ENCODE results near the gene SLIT3. TPM values are rescaled to one million over a fixed set of nuclear protein-coding genes. Genes with fewer than 3 reads are reported as not detected.

SLIT3 gene
- total and polyA plus RNA-seq, 10 of the 15 experiments (the other 5 are each of a cell fraction or from before 2014, with no cell fraction given) = 0.05 TPM; not detected in 9

DNA sequence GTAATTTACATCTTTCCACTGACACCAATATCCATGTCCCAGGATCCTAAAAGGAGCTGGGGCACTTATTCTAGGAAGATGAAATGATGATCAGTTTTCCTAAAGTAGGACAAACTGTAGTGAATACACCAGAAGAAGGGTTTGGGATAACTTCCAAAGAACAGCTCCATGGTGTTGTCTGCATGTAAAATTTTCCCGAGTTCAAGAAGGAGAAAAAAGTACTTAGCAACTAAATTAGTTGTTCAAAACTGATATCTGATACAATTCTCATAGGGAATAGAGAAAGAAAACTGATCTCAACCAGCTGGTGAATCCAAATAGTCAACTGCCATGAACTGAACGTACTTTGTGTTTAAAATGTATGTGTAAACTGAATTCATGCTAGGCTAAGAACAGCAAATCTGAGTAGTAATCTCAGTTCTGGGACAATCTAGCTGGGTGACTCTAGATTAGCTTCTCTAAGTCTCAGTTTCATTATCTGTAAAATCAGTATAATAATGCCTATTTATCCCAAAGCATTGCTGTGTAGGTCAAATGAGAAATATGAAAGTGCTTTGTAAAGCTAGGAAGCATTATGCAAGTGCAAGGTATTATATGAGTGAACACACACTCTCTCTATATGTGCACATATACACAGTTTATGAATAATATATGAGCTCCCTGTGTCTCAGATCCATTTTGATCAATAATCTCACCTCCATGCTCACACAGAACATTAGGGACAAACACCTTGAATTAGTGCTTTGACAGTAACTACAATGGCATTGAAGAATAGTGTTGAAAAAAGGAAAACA is 357.7 kb downstream of the SLIT3 start:
- Histone ChIP-seq H3K4me3 (no peak overlapping the region), H4K20me1 (ENCODE audit: control insufficient read depth, insufficient read depth) (no peaks in the 10 kb centered on the region), H3K4me2 (ENCODE audit: control insufficient read depth, insufficient read depth) (no peak overlapping the region), H3K4me1 (ENCODE audit: control insufficient read depth, insufficient read depth, low read length) (no peaks in the 10 kb centered on the region), H3K79me2 (ENCODE audit: control insufficient read depth, insufficient read depth, low read length) (no peaks in the 10 kb centered on the region), H3K9ac (ENCODE audit: control insufficient read depth, insufficient read depth, low read length) (no peak overlapping the region), H3K27me3 (replicated peaks in 1 of 2; ENCODE audit: control insufficient read depth in 2 of 2, insufficient read depth in 2 of 2, low read length in 1 of 2) (peaks cover 0 to 4% of the 10 kb centered on the region in 2 experiments; a peak in 2 of 4 replicates), H3K36me3 (ENCODE audit: control insufficient read depth in 2 of 2, insufficient read depth in 2 of 2, low read length in 1 of 2) (no peaks in the 10 kb centered on the region), H3K27ac (ENCODE audit: control insufficient read depth, insufficient read depth) (no peak overlapping the region), H2AFZ (ENCODE audit: control insufficient read depth, low read depth, low read length) (no peak overlapping the region), H3K9me3 (replicated peaks; ENCODE audit: control insufficient read depth, insufficient read depth, low read length) (no peaks in the 10 kb centered on the region)
- SMC1A ChIA-PET (ENCODE audit: uncharacterized antibody, unreplicated experiment) = interaction anchor here (1.6 kb wide), 1 partner anchor 62 kb away, joined by 4 read pairs; no protein-coding TSS in a partner anchor
- intact Hi-C loops (cut with micrococcal nuclease; ENCODE audit: unreplicated experiment) = loop anchor here (10.0 kb wide), 1 partner anchor 238 kb away; no protein-coding TSS in a partner anchor
- WGBS (ENCODE audit: insufficient coverage, insufficient replicate concordance, low lambda C conversion rate, missing lambda C conversion rate) = 0% methylated on average over 2 of the region's 2 CpGs
- no peak for FAIRE-seq
- in situ Hi-C loops (cut with MboI) = no loop called here
- RAD21 ChIA-PET (ENCODE audit: unreplicated experiment) = no interaction called here
- DNase-seq (ENCODE audit: low read depth, low spot score) = no peak
- TF ChIP-seq CHD1 (IDR thresholded peaks at IDR 0.05; ENCODE audit: low read depth, low read length) = no peak
- TF ChIP-seq, protein P1, sequence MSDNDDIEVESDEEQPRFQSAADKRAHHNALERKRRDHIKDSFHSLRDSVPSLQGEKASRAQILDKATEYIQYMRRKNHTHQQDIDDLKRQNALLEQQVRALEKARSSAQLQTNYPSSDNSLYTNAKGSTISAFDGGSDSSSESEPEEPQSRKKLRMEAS (IDR thresholded peaks at IDR 0.05; ENCODE audit: low read depth, low read length) = no peak
- TF ChIP-seq HCFC1 (IDR thresholded peaks at IDR 0.05; ENCODE audit: low read length) = no peak
- TF ChIP-seq, protein P2, sequence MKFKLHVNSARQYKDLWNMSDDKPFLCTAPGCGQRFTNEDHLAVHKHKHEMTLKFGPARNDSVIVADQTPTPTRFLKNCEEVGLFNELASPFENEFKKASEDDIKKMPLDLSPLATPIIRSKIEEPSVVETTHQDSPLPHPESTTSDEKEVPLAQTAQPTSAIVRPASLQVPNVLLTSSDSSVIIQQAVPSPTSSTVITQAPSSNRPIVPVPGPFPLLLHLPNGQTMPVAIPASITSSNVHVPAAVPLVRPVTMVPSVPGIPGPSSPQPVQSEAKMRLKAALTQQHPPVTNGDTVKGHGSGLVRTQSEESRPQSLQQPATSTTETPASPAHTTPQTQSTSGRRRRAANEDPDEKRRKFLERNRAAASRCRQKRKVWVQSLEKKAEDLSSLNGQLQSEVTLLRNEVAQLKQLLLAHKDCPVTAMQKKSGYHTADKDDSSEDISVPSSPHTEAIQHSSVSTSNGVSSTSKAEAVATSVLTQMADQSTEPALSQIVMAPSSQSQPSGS (IDR thresholded peaks at IDR 0.05; ENCODE audit: low read length) = no peak
- TF ChIP-seq, protein P3, sequence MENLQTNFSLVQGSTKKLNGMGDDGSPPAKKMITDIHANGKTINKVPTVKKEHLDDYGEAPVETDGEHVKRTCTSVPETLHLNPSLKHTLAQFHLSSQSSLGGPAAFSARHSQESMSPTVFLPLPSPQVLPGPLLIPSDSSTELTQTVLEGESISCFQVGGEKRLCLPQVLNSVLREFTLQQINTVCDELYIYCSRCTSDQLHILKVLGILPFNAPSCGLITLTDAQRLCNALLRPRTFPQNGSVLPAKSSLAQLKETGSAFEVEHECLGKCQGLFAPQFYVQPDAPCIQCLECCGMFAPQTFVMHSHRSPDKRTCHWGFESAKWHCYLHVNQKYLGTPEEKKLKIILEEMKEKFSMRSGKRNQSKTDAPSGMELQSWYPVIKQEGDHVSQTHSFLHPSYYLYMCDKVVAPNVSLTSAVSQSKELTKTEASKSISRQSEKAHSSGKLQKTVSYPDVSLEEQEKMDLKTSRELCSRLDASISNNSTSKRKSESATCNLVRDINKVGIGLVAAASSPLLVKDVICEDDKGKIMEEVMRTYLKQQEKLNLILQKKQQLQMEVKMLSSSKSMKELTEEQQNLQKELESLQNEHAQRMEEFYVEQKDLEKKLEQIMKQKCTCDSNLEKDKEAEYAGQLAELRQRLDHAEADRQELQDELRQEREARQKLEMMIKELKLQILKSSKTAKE (IDR thresholded peaks at IDR 0.05; ENCODE audit: low read depth, poor library complexity, severe bottlenecking) = no peak
- TF ChIP-seq EGR1 (IDR thresholded peaks at IDR 0.05; ENCODE audit: borderline replicate concordance in 1 of 2, low read depth in 2 of 2, low read length in 2 of 2) = no peak
- TF ChIP-seq, protein P4, sequence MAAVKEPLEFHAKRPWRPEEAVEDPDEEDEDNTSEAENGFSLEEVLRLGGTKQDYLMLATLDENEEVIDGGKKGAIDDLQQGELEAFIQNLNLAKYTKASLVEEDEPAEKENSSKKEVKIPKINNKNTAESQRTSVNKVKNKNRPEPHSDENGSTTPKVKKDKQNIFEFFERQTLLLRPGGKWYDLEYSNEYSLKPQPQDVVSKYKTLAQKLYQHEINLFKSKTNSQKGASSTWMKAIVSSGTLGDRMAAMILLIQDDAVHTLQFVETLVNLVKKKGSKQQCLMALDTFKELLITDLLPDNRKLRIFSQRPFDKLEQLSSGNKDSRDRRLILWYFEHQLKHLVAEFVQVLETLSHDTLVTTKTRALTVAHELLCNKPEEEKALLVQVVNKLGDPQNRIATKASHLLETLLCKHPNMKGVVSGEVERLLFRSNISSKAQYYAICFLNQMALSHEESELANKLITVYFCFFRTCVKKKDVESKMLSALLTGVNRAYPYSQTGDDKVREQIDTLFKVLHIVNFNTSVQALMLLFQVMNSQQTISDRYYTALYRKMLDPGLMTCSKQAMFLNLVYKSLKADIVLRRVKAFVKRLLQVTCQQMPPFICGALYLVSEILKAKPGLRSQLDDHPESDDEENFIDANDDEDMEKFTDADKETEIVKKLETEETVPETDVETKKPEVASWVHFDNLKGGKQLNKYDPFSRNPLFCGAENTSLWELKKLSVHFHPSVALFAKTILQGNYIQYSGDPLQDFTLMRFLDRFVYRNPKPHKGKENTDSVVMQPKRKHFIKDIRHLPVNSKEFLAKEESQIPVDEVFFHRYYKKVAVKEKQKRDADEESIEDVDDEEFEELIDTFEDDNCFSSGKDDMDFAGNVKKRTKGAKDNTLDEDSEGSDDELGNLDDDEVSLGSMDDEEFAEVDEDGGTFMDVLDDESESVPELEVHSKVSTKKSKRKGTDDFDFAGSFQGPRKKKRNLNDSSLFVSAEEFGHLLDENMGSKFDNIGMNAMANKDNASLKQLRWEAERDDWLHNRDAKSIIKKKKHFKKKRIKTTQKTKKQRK (IDR thresholded peaks at IDR 0.05; ENCODE audit: low read depth, low read length) = no peak
- TF ChIP-seq MTA2 (IDR thresholded peaks at IDR 0.05; ENCODE audit: low read depth) = no peak
- no peak for TF ChIP-seq SMARCA5 (IDR thresholded peaks at IDR 0.05)
- no peak for TF ChIP-seq CHD2 (IDR thresholded peaks at IDR 0.05; ENCODE audit: borderline replicate concordance, low read depth, low read length)
- TF ChIP-seq POLR2AphosphoS2 (IDR thresholded peaks at IDR 0.05; ENCODE audit: low read depth, low read length) = no peak
- TF ChIP-seq WRNIP1 (IDR thresholded peaks at IDR 0.05; ENCODE audit: borderline replicate concordance, low read depth, low read length) = no peak
- no peak for TF ChIP-seq POLR2A (IDR thresholded peaks at IDR 0.05; ENCODE audit: low read depth, low read length)
- TF ChIP-seq NFIC (IDR thresholded peaks at IDR 0.05; ENCODE audit: low read depth, low read length) = no peak
- CTCF ChIA-PET = interaction anchor here (0.6 to 1.1 kb wide), 2 partner anchors 238 to 470 kb away, joined by 3 read pairs; no protein-coding TSS in a partner anchor
- ATAC-seq = no peak
- no TSS peak for BruUV-seq (replicated peaks)
- POLR2A ChIA-PET = no interaction called here
